HG03045 (cell line): ENCODE measurements around the gene IER2.

Experiments
- ATAC-seq: cut with Tn5 transposase; IDR thresholded peaks from one replicate; pipeline ENCODE4 v1.9.1; 2021; ENCODE audit warnings: mild to moderate bottlenecking, moderate library complexity; ENCODE audit not compliant: unreplicated experiment

The IER2 gene, protein sequence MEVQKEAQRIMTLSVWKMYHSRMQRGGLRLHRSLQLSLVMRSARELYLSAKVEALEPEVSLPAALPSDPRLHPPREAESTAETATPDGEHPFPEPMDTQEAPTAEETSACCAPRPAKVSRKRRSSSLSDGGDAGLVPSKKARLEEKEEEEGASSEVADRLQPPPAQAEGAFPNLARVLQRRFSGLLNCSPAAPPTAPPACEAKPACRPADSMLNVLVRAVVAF

GRCh38 chr19:13150187-13150930 lies at the start of gene IER2, which contains the start of gene STX10:
Gene IER2, plus strand, starts transcription at chr19:13150411. Its CDS starts 2,776 bp downstream, at chr19:13153187.
Gene STX10, minus strand, starts transcription at chr19:13150375. Its CDS starts 202 bp downstream, at chr19:13150173.
- ATAC-seq = peak; percentile 36

DNA sequence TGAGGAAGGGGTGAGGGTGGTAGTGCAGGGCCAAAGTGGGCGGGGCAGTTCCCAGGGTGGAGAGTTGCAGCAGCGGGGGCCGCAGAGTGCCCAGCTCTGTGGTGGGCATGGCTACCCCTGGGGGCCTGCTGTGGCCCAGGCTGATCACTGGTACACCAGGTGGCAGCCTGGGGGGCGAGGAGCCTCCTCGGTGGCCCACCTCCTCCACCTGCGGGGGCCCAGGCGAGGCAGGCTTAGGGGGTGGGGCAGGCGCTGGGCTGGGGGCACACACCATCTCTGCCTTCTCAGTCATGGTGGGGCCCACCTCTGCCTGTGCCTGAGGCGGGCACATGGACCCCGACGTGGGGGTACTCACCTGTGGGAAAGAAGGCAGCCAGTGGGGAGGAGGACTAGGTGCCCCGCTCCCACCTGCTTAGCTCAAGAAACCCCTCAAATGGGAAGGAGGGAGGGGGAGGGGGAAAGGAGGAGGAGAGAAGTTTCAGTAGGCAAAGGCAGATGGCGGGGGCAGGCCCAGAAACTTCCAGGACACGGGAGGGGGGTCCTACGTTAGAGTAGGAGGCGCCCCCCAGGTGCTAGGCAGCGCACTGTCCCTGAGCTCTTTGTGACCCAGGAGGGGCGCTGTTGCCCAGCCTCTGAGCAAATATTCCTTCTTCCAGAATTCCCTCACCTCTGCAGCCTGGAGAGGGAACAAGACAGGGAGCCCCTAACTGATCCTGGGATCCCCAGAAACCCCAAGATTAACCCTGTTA lies 49.2 kb upstream of the IER2 start:
- ATAC-seq = no peak

GRCh38 chr19:13101590-13102415 lies 48.4 kb upstream of the IER2 start:
- ATAC-seq = no peak

DNA sequence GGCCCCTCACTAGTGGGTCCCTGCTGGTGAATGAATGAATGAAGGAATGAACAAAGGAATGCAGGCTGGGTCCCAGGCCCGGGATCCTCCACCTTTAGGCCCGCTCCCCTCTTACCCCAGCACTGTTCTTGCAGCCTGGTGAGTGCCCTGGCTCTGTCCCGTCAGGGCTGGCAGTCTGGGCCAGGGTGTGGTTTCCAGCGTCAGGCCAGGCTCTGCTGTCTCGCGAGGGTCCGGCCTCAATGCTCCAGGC lies 47.9 kb upstream of the IER2 start:
- no peak for ATAC-seq

DNA sequence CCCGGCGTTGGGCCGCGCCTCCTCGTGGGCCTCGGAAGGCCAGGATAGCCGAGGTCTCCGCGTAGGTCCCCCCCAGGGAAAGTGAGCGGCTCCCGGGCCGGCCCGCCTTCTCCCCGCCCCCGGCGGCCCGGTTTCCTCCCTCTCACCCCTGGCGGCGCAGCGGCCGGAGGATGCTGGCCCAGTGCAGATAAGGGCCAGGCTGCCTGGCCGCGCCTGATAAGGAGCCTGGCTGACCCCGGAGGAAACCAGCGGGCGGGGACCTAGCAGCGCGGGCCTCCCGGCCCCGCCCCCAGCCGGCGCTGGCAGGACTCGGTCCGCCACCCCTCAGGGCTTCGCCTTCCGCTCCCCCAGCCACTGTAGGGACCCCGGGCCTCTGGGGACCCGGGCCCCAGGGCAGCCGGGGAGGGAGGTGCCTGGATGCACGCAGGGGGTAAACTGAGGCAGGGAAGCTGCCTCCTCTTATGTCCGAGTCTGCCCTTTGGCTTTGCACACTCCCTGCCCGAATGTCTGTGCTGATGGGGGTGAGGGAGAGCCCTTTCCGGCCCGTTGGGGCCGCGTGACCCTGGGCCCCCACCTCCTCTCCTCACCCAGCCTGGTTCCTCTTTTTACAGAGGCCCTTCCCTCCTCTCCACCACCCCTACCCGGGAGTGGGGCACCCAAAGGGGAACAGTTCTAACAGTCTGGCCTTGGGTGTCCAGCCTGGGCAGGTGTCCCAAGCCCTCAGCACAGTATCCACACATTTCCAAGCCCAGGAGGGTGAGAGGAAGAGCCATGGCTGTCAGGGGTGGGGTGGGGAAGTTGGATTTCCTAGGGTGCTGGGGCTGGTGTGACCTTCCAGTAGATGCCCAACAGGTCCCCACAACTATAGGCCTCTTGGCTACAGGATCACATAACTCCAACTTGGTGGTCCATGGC lies 47.3 kb upstream of the IER2 start, which contains the start of gene LYL1:
LYL1 (minus strand) TSS at position 193 of the 915 bp plus-strand sequence. CDS start 1,687 bp downstream, outside the sequence.
- no peak for ATAC-seq

DNA sequence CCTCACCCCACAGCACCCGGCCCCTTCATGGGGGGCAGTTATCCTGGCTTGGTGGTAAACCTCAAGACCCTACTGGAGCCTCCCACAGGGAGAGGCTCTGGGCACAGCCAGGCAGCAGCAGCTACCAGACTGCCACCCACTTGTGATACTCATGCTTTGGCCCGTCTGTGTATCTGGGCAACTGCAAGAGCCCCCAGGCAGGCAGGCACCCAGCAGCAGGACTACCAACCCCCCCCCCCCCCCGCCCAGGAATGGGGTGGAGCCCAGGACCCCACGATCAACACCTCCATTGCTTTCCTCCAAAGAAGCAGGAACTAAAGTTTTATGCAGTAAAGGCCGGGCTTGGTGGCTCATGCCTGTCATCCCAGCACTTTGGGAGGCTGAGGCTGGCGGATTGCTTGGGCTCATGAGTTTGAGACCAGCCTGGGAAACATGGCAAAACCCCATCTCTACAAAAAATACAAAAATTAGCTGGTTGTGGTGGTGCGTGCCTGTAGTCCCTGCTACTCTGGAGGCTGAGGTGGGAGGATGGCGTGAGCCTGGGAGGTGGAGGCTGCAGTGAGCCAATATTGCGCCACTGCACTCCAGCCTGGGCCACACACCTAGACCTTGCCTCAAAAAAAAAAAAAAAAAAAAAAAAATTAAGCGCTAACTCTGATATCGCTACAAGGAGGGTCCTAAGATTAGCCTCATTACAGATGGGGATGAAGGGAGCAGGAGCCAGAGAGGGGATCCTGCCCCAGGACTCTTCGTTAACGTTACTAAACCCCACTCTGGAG lies 46.4 kb upstream of the IER2 start:
- no peak for ATAC-seq

- ATAC-seq = peak; percentile 31
Measured at GRCh38 chr19:13104360-13104847, 45.8 kb upstream of the IER2 start.

GRCh38 chr19:13104848-13105711 lies 45.1 kb upstream of the IER2 start:
- ATAC-seq = no peak

GRCh38 chr19:13109361-13110098 lies 40.7 kb upstream of the IER2 start:
- ATAC-seq = no peak

DNA sequence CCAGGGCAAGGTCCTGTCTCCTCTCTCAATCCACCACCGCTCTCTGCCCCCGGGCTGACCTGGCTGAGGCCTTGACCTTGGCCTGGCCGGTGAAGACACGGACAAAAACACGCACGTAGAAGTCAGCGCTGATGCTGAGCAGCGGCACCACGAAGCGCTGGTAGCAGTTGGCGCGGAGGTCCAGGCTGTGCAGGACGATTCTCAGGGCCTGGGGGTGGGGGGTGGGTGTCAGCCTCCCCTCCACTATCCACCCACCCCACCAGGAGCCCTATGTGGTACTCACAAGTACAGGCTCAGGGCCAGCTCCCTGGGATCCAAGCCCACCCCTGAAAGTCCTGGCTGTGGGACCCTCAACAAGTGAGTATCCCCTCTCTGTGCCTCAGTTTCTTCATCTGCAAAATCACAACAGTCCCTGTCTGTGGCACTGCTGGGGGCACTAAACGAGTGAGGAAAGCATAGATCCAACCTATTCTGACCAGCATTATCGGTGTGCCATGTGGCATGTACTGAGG lies 40.1 kb upstream of the IER2 start:
- no peak for ATAC-seq

- no peak for ATAC-seq
Measured at GRCh38 chr19:13112555-13112954, 37.7 kb upstream of the IER2 start.

DNA sequence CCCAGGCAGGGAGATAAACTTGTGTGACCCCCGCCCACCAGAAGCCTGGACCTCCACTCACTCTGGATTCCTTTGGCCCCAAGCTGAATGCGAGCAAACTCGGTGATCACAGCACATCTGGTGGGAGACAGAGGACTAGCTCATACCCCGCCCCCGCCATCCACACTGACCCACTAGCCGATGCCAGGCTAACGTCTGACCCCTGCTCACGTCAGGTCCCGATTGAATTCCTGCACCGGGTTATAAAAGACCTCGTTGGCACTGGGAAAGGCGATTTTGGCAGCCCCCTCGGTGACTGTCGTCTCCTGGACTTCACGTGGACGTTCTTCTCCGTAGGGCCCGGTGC lies 34.3 kb upstream of the IER2 start:
- no peak for ATAC-seq

DNA sequence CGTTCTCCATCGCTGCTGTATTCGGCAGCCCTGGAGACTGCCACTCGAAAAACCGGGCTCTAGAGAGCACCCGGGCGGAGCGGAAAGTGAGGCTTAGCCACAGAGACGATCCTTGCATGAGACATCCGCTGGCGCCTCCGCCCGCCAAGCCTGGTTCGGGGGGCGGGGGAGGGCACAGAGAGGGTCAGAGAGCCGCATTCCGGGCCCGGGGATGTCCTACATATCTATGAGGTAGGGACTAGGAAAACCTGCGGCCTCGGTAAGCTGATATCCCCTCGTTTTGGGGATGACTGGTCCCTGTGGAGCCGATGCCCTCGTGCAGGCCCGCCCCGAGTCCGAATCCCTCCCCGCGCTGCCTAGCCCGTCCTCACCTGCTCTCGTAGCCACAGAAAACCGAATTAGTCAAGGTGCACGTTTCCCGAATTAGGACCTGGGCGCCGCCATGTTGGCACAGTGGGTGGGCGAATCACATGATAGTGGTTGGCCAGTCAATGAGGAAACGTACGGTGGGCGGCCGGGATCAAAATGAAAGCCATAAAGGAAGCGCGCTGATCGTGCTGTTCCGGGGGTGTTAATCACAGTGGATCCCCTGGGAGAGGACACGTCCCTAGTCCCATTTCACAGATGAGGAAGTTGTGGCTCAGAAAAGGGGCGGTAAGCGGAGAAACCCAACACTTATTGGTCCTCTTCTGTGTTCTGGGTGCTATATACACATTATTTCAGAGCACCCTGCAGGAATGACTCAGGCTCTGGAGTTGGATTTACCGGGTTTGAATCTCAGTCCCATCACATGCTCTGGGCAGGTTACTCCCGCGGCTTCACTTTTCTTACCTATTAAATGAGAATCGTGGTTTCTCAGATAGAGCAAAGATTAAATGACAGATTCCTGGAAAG lies 33.7 kb upstream of the IER2 start, which contains the start of gene TRMT1:
TRMT1 (minus strand) TSS at position 459 of the 894 bp plus-strand sequence; CDS start at position 118, 341 bp downstream.
- ATAC-seq = peak; percentile 48

GRCh38 chr19:13117176-13117771 lies 32.9 kb upstream of the IER2 start:
- no peak for ATAC-seq

GRCh38 chr19:13117772-13118423 lies 32.3 kb upstream of the IER2 start, which contains the start of gene NACC1:
Gene NACC1, plus strand, starts transcription at chr19:13118264. Its CDS starts 16,944 bp downstream, at chr19:13135208.
- ATAC-seq = peak; percentile 67
